GM10248 (cell line): ENCODE results near the gene SPATS2L.

Experiments used
- CTCF ChIA-PET: fragments of 300-600 bp; sonication (Branson Sonifier 250); formaldehyde crosslinking; extraction: SDS; loops from one replicate; lab custom pipeline; 2021; ENCODE audit warnings: antibody characterized with exemption; lab: Yijun Ruan, JAX
- POLR2A ChIA-PET: fragments of 350-650 bp; sonication (Branson Sonifier 250); formaldehyde crosslinking; extraction: SDS; loops from one replicate; lab custom pipeline; 2020; ENCODE audit warnings: antibody characterized with exemption; lab: Yijun Ruan, JAX
- DNase-seq: peaks from one replicate; pipeline ENCODE4 v3.0.0; 2012; ENCODE audit errors: extremely low spot score
- CTCF ChIP-seq: IDR thresholded peaks from 2 replicates; pipeline ENCODE4 v1.5.1; 2012; ENCODE audit warnings: mild to moderate bottlenecking, low read depth; ENCODE audit errors: extremely low read depth, missing control alignments, control extremely low read depth

The SPATS2L gene

GRCh38 chr2:200471928-200472645 lies 165.6 kb downstream of the SPATS2L start:
- POLR2A ChIA-PET: no interaction called here
- TF ChIP-seq CTCF: no peak
- CTCF ChIA-PET: interaction anchor here (0.6 to 5.1 kb wide), 18 partner anchors 10 to 760 kb away, joined by 3 to 72 read pairs (median 4); partner anchors contain the start of gene KCTD18
- DNase-seq: peak; percentile 56

- CTCF ChIA-PET: interaction anchor here (0.6 to 5.1 kb wide), 8 partner anchors 10 to 498 kb away, joined by 3 to 72 read pairs (median 12); partner anchors contain the start of gene KCTD18
- TF ChIP-seq CTCF: no peak
- POLR2A ChIA-PET: no interaction called here
- DNase-seq: no peak
These were observed 166.5 kb downstream of the SPATS2L start for GRCh38 chr2:200472853-200473464.

- ChIA-PET CTCF (interaction anchor here (2.1 kb wide), 1 partner anchor 9 kb away, joined by 12 read pairs; no protein-coding TSS in a partner anchor), POLR2A (no interaction called here)
- DNase-seq: no peak
- TF ChIP-seq CTCF: no peak
These were observed 169.3 kb downstream of the SPATS2L start for GRCh38 chr2:200475795-200476194.

GRCh38 chr2:200476836-200477235 lies 170.3 kb downstream of the SPATS2L start:
- ChIA-PET CTCF (interaction anchor here (0.9 to 2.1 kb wide), 4 partner anchors 8 to 497 kb away, joined by 3 to 12 read pairs (median 6); partner anchors contain the start of gene KCTD18), POLR2A (no interaction called here)
- TF ChIP-seq CTCF: no peak
- DNase-seq: no peak

GRCh38 chr2:200477667-200478131 lies 171.2 kb downstream of the SPATS2L start:
- CTCF ChIA-PET: interaction anchor here (0.9 to 9.7 kb wide), 4 partner anchors 10 to 499 kb away, joined by 3 to 82 read pairs (median 30); partner anchors contain the start of gene KCTD18
- no peak for TF ChIP-seq CTCF
- no peak for DNase-seq
- POLR2A ChIA-PET: interaction anchor here (0.6 kb wide), 1 partner anchor 338 kb away, joined by 5 read pairs; no protein-coding TSS in a partner anchor

GRCh38 chr2:200479692-200480265 lies 173.3 kb downstream of the SPATS2L start:
- POLR2A ChIA-PET: interaction anchor here (0.6 kb wide), 1 partner anchor 1525 kb away, joined by 3 read pairs; no protein-coding TSS in a partner anchor
- no peak for DNase-seq
- CTCF ChIA-PET: interaction anchor here (1.1 to 9.7 kb wide), 12 partner anchors 9 to 501 kb away, joined by 3 to 82 read pairs (median 5); no protein-coding TSS in a partner anchor
- TF ChIP-seq CTCF: no peak
